HG03575 (cell line): ENCODE data around the gene GOLGA2.
"Not testable (repeated sequence)": the region's sequence is repeated elsewhere in the genome, so short reads cannot be mapped to it uniquely, and the experiment has no call there.

ENCODE experiments used
- ATAC-seq: cut with Tn5 transposase; IDR thresholded peaks from one replicate; pipeline ENCODE4 v1.9.1; 2021; ENCODE audit not compliant: unreplicated experiment, insufficient number of reproducible peaks, low FRiP score; ENCODE audit errors: extremely low read depth

The GOLGA2 gene

GRCh38 chr9:128246471-128246870 lies 29.3 kb downstream of the GOLGA2 start:
- no peak for ATAC-seq

GRCh38 chr9:128245421-128246151 lies 30.2 kb downstream of the GOLGA2 start:
- no peak for ATAC-seq

GRCh38 chr9:128244837-128245231 lies 31.0 kb downstream of the GOLGA2 start:
- ATAC-seq = no peak

GRCh38 chr9:128244091-128244836 lies 31.5 kb downstream of the GOLGA2 start:
- ATAC-seq = no peak

GRCh38 chr9:128243215-128244018 lies 32.4 kb downstream of the GOLGA2 start:
- ATAC-seq = no peak

GRCh38 chr9:128242828-128243214 lies 33.0 kb downstream of the GOLGA2 start:
- ATAC-seq = no peak

GRCh38 chr9:128242124-128242523 lies 33.7 kb downstream of the GOLGA2 start:
- no peak for ATAC-seq

- no peak for ATAC-seq
Observed at GRCh38 chr9:128233817-128234406, 41.9 kb downstream of the GOLGA2 start.

- ATAC-seq = no peak
Observed at GRCh38 chr9:128232528-128233428, 43.0 kb downstream of the GOLGA2 start.

GRCh38 chr9:128231638-128232527 lies 43.9 kb downstream of the GOLGA2 start:
- no peak for ATAC-seq

GRCh38 chr9:128230897-128231296 lies 44.9 kb downstream of the GOLGA2 start:
- ATAC-seq = not testable (repeated sequence)

GRCh38 chr9:128226412-128226801 lies 49.4 kb downstream of the GOLGA2 start:
- no peak for ATAC-seq

- no peak for ATAC-seq
Observed at GRCh38 chr9:128225770-128226411, 49.9 kb downstream of the GOLGA2 start.

GRCh38 chr9:128224877-128225276 lies 50.9 kb downstream of the GOLGA2 start:
- no peak for ATAC-seq

- ATAC-seq = no peak
Observed at GRCh38 chr9:128222880-128223670, 52.7 kb downstream of the GOLGA2 start.

GRCh38 chr9:128222026-128222425 lies 53.8 kb downstream of the GOLGA2 start:
- ATAC-seq = no peak
